Measurements from ENCODE around the gene GARS1.

The GARS1 gene

DNA sequence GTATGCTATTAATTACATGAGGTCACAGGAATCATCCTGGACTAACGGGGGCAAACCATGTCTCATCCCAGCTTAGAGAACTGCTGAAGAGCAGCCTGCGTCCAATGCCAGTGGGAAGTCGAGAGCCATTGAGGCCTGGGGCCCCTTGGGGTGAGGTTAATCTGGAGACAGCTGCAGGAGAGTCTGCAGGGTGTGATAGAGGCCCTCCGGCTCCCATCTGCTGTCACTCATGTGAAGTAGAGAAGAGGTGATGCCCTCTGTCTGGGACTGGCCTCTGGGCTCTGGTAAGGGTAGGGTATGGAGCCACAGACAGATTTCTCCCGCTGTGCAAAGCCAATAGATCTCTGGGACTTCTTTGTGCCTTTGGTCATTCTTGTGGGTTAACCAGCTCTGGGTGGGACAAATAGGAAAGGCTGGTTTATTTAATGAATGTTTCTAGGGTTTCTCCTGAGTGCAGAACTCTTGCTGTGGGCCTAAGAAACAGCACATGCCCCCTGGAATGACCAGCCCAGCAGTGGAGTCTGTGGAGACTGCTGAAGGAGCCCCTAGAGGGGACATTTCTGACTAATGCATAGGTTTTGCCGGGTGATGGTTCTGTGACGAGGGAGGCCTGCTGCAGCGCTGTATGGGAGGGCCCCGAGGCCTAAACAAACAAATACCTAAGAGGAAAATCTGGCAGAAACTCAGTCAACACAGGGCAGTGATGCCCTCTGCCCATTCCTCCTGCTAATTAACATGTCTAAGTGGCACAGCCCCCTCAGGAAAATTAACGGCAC is 53.1 kb downstream of the GARS1 start:
- TF ChIP-seq CTCF (IDR thresholded peaks at IDR 0.05; ENCODE audit: insufficient read depth, low read depth, low read length, missing control alignments): no peak

GRCh38 chr7:30648744-30649540 is 54.3 kb downstream of the GARS1 start:
- DNase-seq (ENCODE audit: low read depth): no peak
- no peak for TF ChIP-seq CTCF (IDR thresholded peaks at IDR 0.05; ENCODE audit: insufficient read depth, low read depth, low read length, missing control alignments)
- H3K4me3 ChIP-seq (ENCODE audit: low read depth, low read length): no peak overlapping the region

More for the DNA sequence above, 53.1 kb downstream of the GARS1 start:
- H3K4me3 ChIP-seq (ENCODE audit: low read depth, low read length): no peak overlapping the region
- DNase-seq (ENCODE audit: low read depth): no peak

- H3K4me3 ChIP-seq (ENCODE audit: low read depth, low read length): no peak overlapping the region
- TF ChIP-seq CTCF (IDR thresholded peaks at IDR 0.05; ENCODE audit: insufficient read depth, low read depth, low read length, missing control alignments): no peak
- DNase-seq (ENCODE audit: low read depth): no peak
Observed at GRCh38 chr7:30649717-30650420, 55.2 kb downstream of the GARS1 start.

DNA sequence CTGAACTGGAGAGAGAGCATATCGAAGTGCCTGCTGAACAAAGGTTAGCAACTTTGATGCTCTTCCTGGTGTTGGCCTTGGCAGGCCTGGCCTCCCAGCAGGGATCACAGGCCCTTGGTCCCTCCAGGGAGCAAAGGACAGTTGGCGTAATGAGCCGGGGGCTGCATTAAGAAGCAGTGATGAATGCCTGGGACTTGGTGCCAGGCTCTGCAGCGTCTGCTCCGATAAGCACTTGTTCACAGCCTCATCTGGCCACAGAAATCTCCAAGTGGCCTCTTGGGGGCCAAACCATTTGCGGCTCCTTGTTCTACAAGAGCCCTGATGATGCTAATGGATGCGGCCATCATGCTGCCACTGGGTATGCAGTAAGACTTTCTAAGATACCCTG is 55.7 kb downstream of the GARS1 start:
- no peak overlapping the region for H3K4me3 ChIP-seq (ENCODE audit: low read depth, low read length)
- TF ChIP-seq CTCF (IDR thresholded peaks at IDR 0.05; ENCODE audit: insufficient read depth, low read depth, low read length, missing control alignments): no peak
- no peak for DNase-seq (ENCODE audit: low read depth)

DNA sequence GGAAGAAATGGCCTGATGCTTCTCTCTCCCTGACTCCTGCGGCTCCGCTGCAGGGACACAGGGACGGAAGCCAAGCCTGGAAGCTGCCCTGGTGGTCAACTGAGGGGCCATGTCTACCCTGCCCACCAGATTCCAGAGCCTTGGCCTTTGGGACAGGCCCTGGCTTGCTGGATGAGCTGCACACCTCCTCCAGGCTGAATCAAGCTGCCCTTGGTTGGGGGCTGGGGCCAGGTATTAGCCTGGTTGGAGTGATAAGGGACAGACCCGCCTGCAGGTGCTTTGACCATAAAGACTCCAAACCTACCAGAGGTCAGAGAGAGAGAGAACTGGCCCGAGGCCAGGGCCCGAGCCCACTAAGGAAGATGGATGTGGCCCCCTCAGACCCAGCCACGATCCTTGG is 57.5 kb downstream of the GARS1 start:
- no peak overlapping the region for H3K4me3 ChIP-seq (ENCODE audit: low read depth, low read length)
- TF ChIP-seq CTCF (IDR thresholded peaks at IDR 0.05; ENCODE audit: insufficient read depth, low read depth, low read length, missing control alignments): no peak
- no peak for DNase-seq (ENCODE audit: low read depth)

DNA sequence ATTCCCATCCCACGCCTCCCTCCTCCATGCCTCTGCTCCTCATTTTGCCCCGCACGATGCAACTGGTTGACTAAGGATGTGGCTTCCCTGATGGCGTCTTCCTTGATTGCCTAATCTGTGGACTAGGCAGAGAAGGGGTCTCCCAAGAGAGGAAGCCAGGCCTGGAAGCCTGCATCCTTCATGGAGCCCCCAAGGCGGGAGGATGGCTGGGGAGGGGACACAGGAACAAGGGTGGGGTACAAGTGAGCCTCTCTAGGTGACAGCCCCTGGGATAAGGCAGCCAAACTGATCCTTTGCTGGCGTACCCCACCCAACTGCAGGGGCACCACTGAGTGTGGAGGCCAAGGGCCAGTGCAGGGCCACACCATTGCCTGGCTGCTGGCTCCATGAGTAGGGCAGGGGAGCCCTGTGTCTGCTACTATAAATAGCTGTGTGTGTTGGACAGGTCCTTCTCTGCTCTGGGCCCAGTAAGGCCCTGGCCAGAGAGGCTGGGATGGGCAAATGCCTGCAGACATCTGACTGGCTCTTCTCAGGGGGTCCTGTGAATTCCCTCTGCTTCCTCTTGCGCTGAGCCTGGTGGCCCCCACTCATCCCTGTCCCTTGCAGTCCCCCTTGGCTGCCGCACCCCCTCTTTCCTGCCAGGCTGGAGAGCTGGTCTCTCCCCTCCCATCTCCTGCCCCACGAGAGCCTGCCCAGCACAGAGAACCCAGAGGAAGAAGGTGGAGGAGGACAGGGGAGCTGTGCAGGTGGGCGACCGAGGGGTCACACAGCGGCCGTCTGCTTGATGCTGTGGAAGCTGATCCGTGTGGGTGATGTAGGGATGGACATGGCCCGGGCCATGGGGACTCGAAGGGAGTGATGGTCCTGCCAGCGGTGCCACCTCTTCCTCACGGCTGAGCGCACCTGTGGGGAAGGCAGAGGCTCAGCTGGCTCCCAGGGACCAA is 58.3 kb downstream of the GARS1 start:
- no peak for TF ChIP-seq CTCF (IDR thresholded peaks at IDR 0.05; ENCODE audit: insufficient read depth, low read depth, low read length, missing control alignments)
- H3K4me3 ChIP-seq (ENCODE audit: low read depth, low read length): no peak overlapping the region
- DNase-seq (ENCODE audit: low read depth): no peak
